Neural crest cell (in vitro differentiated cells): ENCODE data around the gene TMX3. TPM values are rescaled to one million over a fixed set of nuclear protein-coding genes. Genes with fewer than 3 reads are reported as not detected.

ENCODE experiments used
- DNase-seq: peaks from one replicate; pipeline ENCODE4 v3.0.0; 2021; ENCODE audit warnings: low read depth, mixed read lengths, low spot score
- H3K27ac Mint-ChIP-seq: one replicate; pipeline ENCODE4 v1.8.0; 2021; ENCODE audit warnings: mild to moderate bottlenecking, mixed read lengths; ENCODE audit not compliant: unreplicated experiment
- H3K27me3 Mint-ChIP-seq: 2 replicates; pipeline ENCODE4 v1.8.0; 2021; ENCODE audit warnings: low read depth, mild to moderate bottlenecking, mixed read lengths
- H3K36me3 Mint-ChIP-seq: 2 replicates; pipeline ENCODE4 v1.8.0; 2021; ENCODE audit warnings: low read depth, mild to moderate bottlenecking, mixed read lengths
- H3K4me1 Mint-ChIP-seq: 2 replicates; pipeline ENCODE4 v1.8.0; 2021; ENCODE audit warnings: mixed read lengths
- H3K4me3 Mint-ChIP-seq: one replicate; pipeline ENCODE4 v1.8.0; 2021; ENCODE audit warnings: mild to moderate bottlenecking, mixed read lengths
- H3K9me3 Mint-ChIP-seq: 2 replicates; pipeline ENCODE4 v1.8.0; 2021; ENCODE audit warnings: mixed read lengths
- CTCF ChIP-seq: fragments of 200-600 bp; sonication (generic); conservative IDR thresholded peaks from 2 replicates; pipeline ENCODE4 v1.5.0; 2021; ENCODE audit warnings: antibody characterized with exemption, mild to moderate bottlenecking
- total RNA-seq: library from RNA; stranded (reverse); gene quantifications from 2 replicates; pipeline ENCODE4 v1.2.1, GENCODE V29; 2021

TMX3 gene
- total RNA-seq, 1 donor from 2014 or later, result 47.5 TPM

GRCh38 chr18:68660354-68661183 is 54.3 kb downstream of the TMX3 start:
- Mint-ChIP-seq H3K9me3 (no peaks in the 10 kb centered on the region), H3K36me3 (no peaks in the 10 kb centered on the region), H3K27ac (no peak overlapping the region), H3K27me3 (no peaks in the 10 kb centered on the region), H3K4me1 (no peaks in the 10 kb centered on the region), H3K4me3 (no peak overlapping the region)
- no peak for DNase-seq
- TF ChIP-seq CTCF, result peak; percentile 83

- H3K27me3 Mint-ChIP-seq, result no peaks in the 10 kb centered on the region
- no peak overlapping the region for H3K27ac Mint-ChIP-seq
- no peaks in the 10 kb centered on the region for H3K36me3 Mint-ChIP-seq
- no peak for TF ChIP-seq CTCF
- no peaks in the 10 kb centered on the region for H3K4me1 Mint-ChIP-seq
- DNase-seq, result no peak
- no peak overlapping the region for H3K4me3 Mint-ChIP-seq
- no peaks in the 10 kb centered on the region for H3K9me3 Mint-ChIP-seq
These were observed 66.7 kb downstream of the TMX3 start for GRCh38 chr18:68648191-68648590.

- peaks cover 6% of the 10 kb centered on the region for H3K9me3 Mint-ChIP-seq
These were observed 72.9 kb downstream of the TMX3 start for GRCh38 chr18:68642003-68642402.

GRCh38 chr18:68640861-68641260 is 74.0 kb downstream of the TMX3 start:
- TF ChIP-seq CTCF, result no peak
- no peak overlapping the region for H3K4me3 Mint-ChIP-seq
- no peaks in the 10 kb centered on the region for H3K36me3 Mint-ChIP-seq
- H3K4me1 Mint-ChIP-seq, result no peaks in the 10 kb centered on the region
- DNase-seq, result no peak
- peaks cover 11% of the 10 kb centered on the region for H3K9me3 Mint-ChIP-seq
- no peak overlapping the region for H3K27ac Mint-ChIP-seq
- no peaks in the 10 kb centered on the region for H3K27me3 Mint-ChIP-seq

More at GRCh38 chr18:68642003-68642402, 72.9 kb downstream of the TMX3 start:
- H3K27ac Mint-ChIP-seq, result no peak overlapping the region
- no peak for TF ChIP-seq CTCF
- H3K36me3 Mint-ChIP-seq, result no peaks in the 10 kb centered on the region
- H3K27me3 Mint-ChIP-seq, result no peaks in the 10 kb centered on the region
- no peaks in the 10 kb centered on the region for H3K4me1 Mint-ChIP-seq
- no peak for DNase-seq
- H3K4me3 Mint-ChIP-seq, result no peak overlapping the region

GRCh38 chr18:68638613-68639012 is 76.3 kb downstream of the TMX3 start:
- Mint-ChIP-seq H3K27me3 (no peaks in the 10 kb centered on the region), H3K4me3 (no peak overlapping the region), H3K27ac (no peak overlapping the region), H3K36me3 (no peaks in the 10 kb centered on the region), H3K4me1 (no peaks in the 10 kb centered on the region), H3K9me3 (peaks cover 18% of the 10 kb centered on the region)
- TF ChIP-seq CTCF, result no peak
- no peak for DNase-seq
